Measurements from ENCODE around the gene FAM163B. TPM values are rescaled to one million over a fixed set of nuclear protein-coding genes. Genes with fewer than 3 reads are reported as not detected.

The FAM163B gene
- total RNA-seq, 2 donors from 2014 or later = 1.2 TPM; not detected in 1

DNA sequence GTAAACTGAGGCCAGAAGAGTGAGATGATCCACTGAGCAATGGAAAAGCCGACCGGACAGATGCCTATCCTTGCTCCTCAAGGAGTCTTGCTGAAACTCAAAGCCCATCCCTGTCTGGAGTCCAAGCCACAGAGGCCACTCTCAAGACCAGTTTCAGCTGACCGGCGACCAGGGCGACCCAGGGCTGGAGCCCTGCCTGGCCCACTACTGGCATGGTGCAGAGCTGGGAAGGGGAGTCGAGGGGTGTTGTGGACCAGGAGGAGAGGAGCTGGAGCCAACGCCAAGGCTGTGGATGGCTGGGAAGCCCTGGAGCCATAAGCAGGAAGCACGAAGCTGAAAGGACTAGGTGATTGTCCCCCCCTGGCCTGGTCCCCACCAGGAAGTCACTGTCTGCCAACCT lies 22.1 kb downstream of the FAM163B start:
- Histone ChIP-seq H3K4me1 (peaks cover 11% of the 10 kb centered on the region), H3K9ac (ENCODE audit: low read depth in 2 of 2, low read length in 2 of 2) (no peak overlapping the region), H3K27me3 (peaks cover 7% of the 10 kb centered on the region), H3K36me3 (no peaks in the 10 kb centered on the region), H3K27ac (no peak overlapping the region), H3K4me3 (no peak overlapping the region), H3K9me3 (no peaks in the 10 kb centered on the region)
- intact Hi-C loops (cut with DNase I) = no loop called here
- DNase-seq = no peak
- no peak for TF ChIP-seq CTCF (IDR thresholded peaks at IDR 0.05)

DNA sequence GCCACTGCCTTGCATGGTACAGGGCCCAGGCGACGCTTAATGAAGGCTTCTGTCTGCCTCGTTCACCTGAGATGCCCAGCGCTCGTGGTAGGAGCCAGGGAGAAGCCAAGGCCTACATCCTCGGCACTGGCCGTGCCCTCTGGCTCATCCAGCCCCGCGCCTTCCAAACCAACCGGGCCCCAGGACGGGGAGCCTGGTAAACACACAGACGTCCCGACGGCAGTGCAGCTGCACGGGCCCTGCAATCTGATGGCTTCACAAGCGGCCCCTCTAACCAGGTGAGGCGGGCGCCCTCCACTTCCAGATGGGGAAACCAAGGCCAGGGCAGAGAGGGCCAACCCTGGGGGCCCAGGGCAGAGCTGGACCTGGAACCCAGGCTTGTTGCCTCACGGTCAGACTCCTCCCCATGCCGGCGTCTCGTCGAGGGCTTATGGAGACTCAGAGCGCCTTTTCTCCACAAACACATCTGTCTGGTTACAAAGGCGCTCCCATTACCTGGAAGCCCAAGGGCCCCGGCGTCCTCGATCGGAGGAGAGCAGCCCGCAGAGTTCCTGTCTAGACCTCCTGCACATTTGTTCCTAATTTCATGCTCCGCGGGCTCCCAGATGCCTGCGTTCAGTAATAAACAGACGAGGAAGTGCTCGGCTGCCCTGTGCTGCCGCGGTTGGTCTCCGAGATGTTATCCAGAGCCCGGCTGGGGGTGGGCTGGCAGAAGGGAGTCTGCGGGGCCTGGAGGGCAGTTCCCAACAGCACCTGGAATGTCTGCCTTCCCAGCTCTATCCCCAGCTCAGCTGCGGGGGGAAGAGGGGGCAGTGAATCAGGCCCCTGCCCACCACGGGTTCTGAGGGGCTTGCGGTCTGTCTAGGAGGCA lies 23.5 kb downstream of the FAM163B start:
- DNase-seq = no peak
- Histone ChIP-seq H3K36me3 (no peaks in the 10 kb centered on the region), H3K4me1 (peaks cover 11% of the 10 kb centered on the region), H3K4me3 (no peak overlapping the region), H3K27ac (no peak overlapping the region), H3K27me3 (peaks cover 7% of the 10 kb centered on the region), H3K9me3 (no peaks in the 10 kb centered on the region), H3K9ac (ENCODE audit: low read depth in 2 of 2, low read length in 2 of 2) (no peak overlapping the region)
- intact Hi-C loops (cut with DNase I) = no loop called here
- no peak for TF ChIP-seq CTCF (IDR thresholded peaks at IDR 0.05)

DNA sequence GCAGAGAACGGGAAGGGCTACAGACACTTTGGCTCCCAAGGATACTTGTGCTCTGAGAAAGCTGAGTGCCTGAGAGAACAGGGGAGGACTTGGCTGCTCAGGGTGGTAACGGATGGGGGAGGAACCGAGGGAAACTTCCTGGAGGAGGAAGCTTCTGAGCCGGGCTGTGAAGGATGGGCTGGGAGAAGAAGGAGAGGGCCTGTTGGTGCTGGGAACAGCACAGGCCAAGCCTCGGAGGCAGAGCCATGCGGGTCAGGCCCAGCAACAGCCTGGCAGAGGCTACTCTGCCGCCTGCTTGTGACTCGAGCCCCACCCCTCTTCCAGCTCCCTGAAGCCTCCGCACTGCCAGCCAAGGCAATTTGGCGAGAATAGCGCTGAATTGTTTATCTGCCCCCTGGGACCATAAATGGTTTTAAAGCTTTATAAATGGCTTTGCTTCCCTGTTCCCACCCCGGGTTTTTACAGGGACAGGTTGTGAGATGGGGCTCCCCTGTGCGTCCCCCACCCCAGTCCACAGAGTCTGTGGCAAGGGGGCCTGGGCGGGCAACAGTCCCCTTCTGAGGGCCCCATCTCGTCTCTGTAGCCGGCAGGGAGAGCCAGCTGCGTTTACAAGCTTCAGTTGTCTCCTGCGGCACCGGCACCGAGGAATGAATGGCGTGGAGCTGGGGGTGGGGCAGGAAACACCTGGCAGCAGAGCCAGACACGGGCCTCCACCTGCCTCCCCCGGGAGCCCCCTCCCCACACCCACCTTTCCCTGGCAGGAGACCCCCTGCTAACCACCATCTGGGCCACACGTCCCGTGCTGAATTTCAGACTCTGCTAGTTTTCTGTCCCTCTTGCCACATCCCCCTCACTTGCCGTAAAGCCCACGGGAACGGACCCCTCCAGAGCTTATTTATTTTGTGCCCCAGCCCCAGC lies 24.4 kb downstream of the FAM163B start:
- TF ChIP-seq CTCF (IDR thresholded peaks at IDR 0.05) = no peak
- Histone ChIP-seq H3K36me3 (no peaks in the 10 kb centered on the region), H3K4me1 (peaks cover 11% of the 10 kb centered on the region), H3K27ac (no peak overlapping the region), H3K9ac (ENCODE audit: low read depth in 2 of 2, low read length in 2 of 2) (no peak overlapping the region), H3K27me3 (peaks cover 7% of the 10 kb centered on the region), H3K4me3 (no peak overlapping the region), H3K9me3 (no peaks in the 10 kb centered on the region)
- peak; percentile 58 for DNase-seq
- intact Hi-C loops (cut with DNase I) = no loop called here

DNA sequence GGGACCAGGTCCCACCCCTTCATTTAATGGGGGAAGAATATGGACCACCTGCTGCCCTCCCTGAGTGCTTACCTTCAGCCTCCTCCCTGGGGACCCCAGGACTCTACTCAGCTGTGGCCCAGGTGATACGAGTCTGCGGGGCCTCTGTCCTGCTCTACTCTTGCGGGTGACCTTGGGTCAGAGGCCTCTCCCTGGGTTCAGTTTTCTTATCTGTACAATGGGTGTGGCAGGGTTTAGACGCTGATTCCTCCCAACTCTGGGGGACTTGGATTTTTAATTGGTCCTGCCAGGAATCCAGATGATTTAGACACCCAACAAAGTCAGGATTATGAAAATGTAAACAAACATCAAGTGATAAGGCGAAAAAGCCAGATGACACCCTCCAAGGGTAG lies 25.0 kb downstream of the FAM163B start:
- no peak for TF ChIP-seq CTCF (IDR thresholded peaks at IDR 0.05)
- H3K4me3 ChIP-seq = no peak overlapping the region
- peaks cover 7% of the 10 kb centered on the region for H3K27me3 ChIP-seq
- DNase-seq = peak; percentile 41
- H3K27ac ChIP-seq = no peak overlapping the region
- intact Hi-C loops (cut with DNase I) = no loop called here
- no peaks in the 10 kb centered on the region for H3K9me3 ChIP-seq
- H3K9ac ChIP-seq (ENCODE audit: low read depth in 2 of 2, low read length in 2 of 2) = no peak overlapping the region
- no peaks in the 10 kb centered on the region for H3K36me3 ChIP-seq
- peaks cover 11% of the 10 kb centered on the region for H3K4me1 ChIP-seq

GRCh38 chr9:133583586-133583985 lies 25.6 kb downstream of the FAM163B start:
- intact Hi-C loops (cut with DNase I) = no loop called here
- no peak overlapping the region for H3K27ac ChIP-seq
- H3K9me3 ChIP-seq = no peaks in the 10 kb centered on the region
- TF ChIP-seq CTCF (IDR thresholded peaks at IDR 0.05) = no peak
- peaks cover 7% of the 10 kb centered on the region for H3K27me3 ChIP-seq
- H3K4me1 ChIP-seq = peaks cover 11% of the 10 kb centered on the region
- no peaks in the 10 kb centered on the region for H3K36me3 ChIP-seq
- H3K9ac ChIP-seq (ENCODE audit: low read depth in 2 of 2, low read length in 2 of 2) = no peak overlapping the region
- H3K4me3 ChIP-seq = no peak overlapping the region
- no peak for DNase-seq
